Measurements from ENCODE around the gene ITSN2. TPM values are rescaled to one million over a fixed set of nuclear protein-coding genes. Genes with fewer than 3 reads are reported as not detected.
"Not testable (repeated sequence)": the region's sequence is repeated elsewhere in the genome, so short reads cannot be mapped to it uniquely, and the experiment has no call there.

Gene ITSN2
- total RNA-seq, 3 donors from 2014 or later = 43.4 to 69.8 (median 46.5) TPM

DNA sequence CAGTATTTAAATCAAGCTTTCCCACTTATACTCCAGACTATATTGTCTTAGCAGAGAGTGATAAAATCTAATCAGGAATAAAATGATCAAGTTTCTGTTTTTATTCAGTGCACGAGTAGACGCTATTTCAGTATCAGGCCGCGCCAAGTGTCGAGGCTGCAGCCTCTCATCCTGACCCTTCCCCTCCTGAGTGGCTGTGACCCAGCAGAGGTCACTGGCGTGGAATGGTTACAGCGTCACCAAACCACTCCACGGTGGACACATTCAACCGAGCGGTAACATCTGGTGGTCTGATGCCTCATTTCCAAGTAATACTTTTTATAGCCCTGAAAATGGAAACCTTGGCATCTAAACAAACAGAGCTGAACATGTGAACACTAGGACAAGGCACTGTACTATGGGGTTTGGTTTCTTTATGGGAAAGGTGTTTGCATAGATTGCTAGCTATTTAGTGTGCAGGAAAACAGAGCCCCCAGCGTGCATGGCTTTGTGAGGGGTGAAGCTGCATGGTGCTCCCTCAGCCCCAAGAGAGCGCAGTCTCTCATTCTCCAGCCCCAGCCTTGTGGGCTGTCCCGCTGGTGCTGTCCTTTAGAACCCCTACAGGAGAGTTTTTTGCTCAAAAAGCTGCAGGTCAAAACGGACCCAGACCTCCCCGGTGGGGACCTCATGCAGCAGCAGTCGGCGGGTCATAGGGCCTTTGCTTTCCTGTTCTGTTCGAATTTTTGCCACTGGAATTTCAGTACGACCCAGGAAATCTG, 157.1 kb downstream of the ITSN2 start:
- no peaks in the 10 kb centered on the region for H3K4me1 ChIP-seq

DNA sequence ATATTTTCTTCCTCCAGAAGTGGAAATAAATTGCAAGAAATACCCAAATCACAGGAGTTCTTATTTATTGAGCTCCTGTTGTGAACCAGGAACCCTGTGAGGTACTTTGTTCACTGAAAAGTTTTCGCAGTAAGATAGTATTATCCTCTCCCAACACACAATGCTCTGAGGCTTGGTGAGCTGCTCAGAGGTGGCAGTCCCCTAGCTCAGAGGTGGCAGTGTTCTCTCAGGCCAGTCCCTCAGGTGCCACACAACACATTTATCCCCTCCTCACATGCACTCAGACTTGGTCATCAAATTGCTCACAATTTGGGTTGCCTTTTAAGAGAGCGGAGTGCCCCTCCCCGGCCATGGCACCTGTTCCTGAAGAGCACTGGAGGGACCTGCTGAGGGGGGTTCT, 159.5 kb downstream of the ITSN2 start:
- no peaks in the 10 kb centered on the region for H3K27me3 ChIP-seq
- H3K36me3 ChIP-seq = no peaks in the 10 kb centered on the region
- no peak overlapping the region for H3K4me3 ChIP-seq
- H3K27ac ChIP-seq = no peak overlapping the region
- H3K9me3 ChIP-seq = no peaks in the 10 kb centered on the region
- intact Hi-C loops (cut with DNase I; ENCODE audit: low total_unique reads) = no loop called here
- no peak for DNase-seq (ENCODE audit: low spot score in 2 of 2)
- H3K4me1 ChIP-seq = no peaks in the 10 kb centered on the region
- TF ChIP-seq POLR2AphosphoS5 (IDR thresholded peaks at IDR 0.05) (no peak), CTCF (IDR thresholded peaks at IDR 0.05) (no peak), POLR2A (IDR thresholded peaks at IDR 0.05) (no peak)

More for the DNA sequence above, 157.1 kb downstream of the ITSN2 start:
- H3K4me3 ChIP-seq = no peak overlapping the region
- intact Hi-C loops (cut with DNase I; ENCODE audit: low total_unique reads) = no loop called here
- no peaks in the 10 kb centered on the region for H3K9me3 ChIP-seq
- H3K27ac ChIP-seq = no peak overlapping the region
- H3K36me3 ChIP-seq = peaks cover 2% of the 10 kb centered on the region
- TF ChIP-seq CTCF (IDR thresholded peaks at IDR 0.05) = no peak
- TF ChIP-seq POLR2AphosphoS5 (IDR thresholded peaks at IDR 0.05) = no peak
- TF ChIP-seq POLR2A (IDR thresholded peaks at IDR 0.05) = no peak
- no peaks in the 10 kb centered on the region for H3K27me3 ChIP-seq
- no peak for DNase-seq (ENCODE audit: low spot score in 2 of 2)

- Histone ChIP-seq H3K4me1 (no peaks in the 10 kb centered on the region), H3K27me3 (no peaks in the 10 kb centered on the region), H3K9me3 (no peaks in the 10 kb centered on the region), H3K27ac (no peak overlapping the region), H3K4me3 (no peak overlapping the region), H3K36me3 (no peaks in the 10 kb centered on the region)
- no peak for DNase-seq (ENCODE audit: low spot score in 2 of 2)
- TF ChIP-seq POLR2AphosphoS5 (IDR thresholded peaks at IDR 0.05) (no peak), CTCF (IDR thresholded peaks at IDR 0.05) (no peak), POLR2A (IDR thresholded peaks at IDR 0.05) (no peak)
- intact Hi-C loops (cut with DNase I; ENCODE audit: low total_unique reads) = no loop called here
Observed at GRCh38 chr2:24199968-24200590, 160.3 kb downstream of the ITSN2 start.

DNA sequence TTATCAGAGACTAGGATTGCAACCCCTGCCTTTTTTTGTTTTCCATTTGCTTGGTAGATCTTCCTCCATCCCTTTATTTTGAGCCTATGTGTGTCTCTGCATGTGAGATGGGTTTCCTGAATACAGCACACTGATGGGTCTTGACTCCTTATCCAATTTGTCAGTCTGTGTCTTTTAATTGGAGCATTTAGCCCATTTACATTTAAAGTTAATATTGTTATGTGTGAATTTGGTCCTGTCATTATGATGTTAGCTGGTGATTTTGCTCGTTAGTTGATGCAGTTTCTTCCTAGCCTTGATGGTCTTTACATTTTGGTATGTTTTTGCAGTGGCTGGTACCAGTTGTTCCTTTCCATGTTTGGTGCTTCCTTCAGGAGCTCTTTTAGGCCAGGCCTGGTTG, 163.1 kb downstream of the ITSN2 start:
- H3K27me3 ChIP-seq; H3K4me1 ChIP-seq; H3K27ac ChIP-seq; H3K9me3 ChIP-seq; intact Hi-C loops (cut with DNase I; ENCODE audit: low total_unique reads); DNase-seq (ENCODE audit: low spot score in 2 of 2); H3K4me3 ChIP-seq; H3K36me3 ChIP-seq: not testable (repeated sequence)

GRCh38 chr2:24191848-24192247, 168.5 kb downstream of the ITSN2 start:
- Histone ChIP-seq H3K27ac (no peak overlapping the region), H3K9me3 (no peaks in the 10 kb centered on the region), H3K36me3 (no peaks in the 10 kb centered on the region), H3K4me3 (no peak overlapping the region), H3K27me3 (no peaks in the 10 kb centered on the region), H3K4me1 (no peaks in the 10 kb centered on the region)
- no peak for DNase-seq (ENCODE audit: low spot score in 2 of 2)
- intact Hi-C loops (cut with DNase I; ENCODE audit: low total_unique reads) = no loop called here
- TF ChIP-seq POLR2AphosphoS5 (IDR thresholded peaks at IDR 0.05) (no peak), POLR2A (IDR thresholded peaks at IDR 0.05) (no peak)

DNA sequence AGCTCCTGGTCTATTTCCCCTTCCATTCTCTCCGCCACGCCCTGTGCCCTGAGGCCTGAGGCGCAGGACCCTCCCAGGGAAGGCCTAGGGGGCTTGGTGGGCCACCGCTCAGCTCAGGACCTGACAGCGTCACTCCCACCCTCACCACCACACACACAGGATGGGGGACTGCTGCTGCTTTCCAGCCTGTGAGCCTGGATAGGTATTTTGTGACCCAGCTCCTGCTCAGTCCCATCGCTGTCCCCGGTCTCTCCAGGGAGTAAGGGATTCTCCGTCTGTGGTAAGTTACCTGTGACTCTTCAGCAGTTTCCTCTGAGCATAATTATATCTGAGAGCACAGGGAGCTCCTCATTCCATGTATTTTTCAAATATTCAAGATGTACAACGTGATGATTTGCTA, 169.2 kb downstream of the ITSN2 start:
- TF ChIP-seq POLR2A (IDR thresholded peaks at IDR 0.05) (no peak), POLR2AphosphoS5 (IDR thresholded peaks at IDR 0.05) (no peak), CTCF (IDR thresholded peaks at IDR 0.05) (no peak)
- no peak for DNase-seq (ENCODE audit: low spot score in 2 of 2)
- H3K9me3 ChIP-seq = no peaks in the 10 kb centered on the region
- no peak overlapping the region for H3K4me3 ChIP-seq
- no peaks in the 10 kb centered on the region for H3K27me3 ChIP-seq
- H3K36me3 ChIP-seq = no peaks in the 10 kb centered on the region
- intact Hi-C loops (cut with DNase I; ENCODE audit: low total_unique reads) = no loop called here
- H3K4me1 ChIP-seq = no peaks in the 10 kb centered on the region
- H3K27ac ChIP-seq = no peak overlapping the region

Data from breast epithelium (tissue), 4 donors.